PC-9 (cell line): ENCODE measurements around the gene TSC22D2.

Source experiments
- CTCF ChIP-seq: fragments of 200-600 bp; sonication (generic); conservative IDR thresholded peaks from 2 replicates; pipeline ENCODE4 v1.6.1; 2017; ENCODE audit warnings: mixed run types, antibody characterized with exemption, mild to moderate bottlenecking, moderate library complexity
- EZH2 ChIP-seq: fragments of 200-600 bp; sonication (generic); IDR thresholded peaks from 2 replicates; pipeline ENCODE4 v1.8.0; 2017; ENCODE audit warnings: antibody characterized with exemption, low read depth

GRCh38 chr3:150371741-150372254 is 36.3 kb upstream of the TSC22D2 start:
- no peak for TF ChIP-seq CTCF
- no peak for TF ChIP-seq EZH2
